AG09309 (cell line): ENCODE results near the gene C2CD3.

ENCODE experiments used
- DNase-seq: peaks from one replicate; pipeline ENCODE4 v3.0.0-alpha.2; 2010; ENCODE audit warnings: low read depth
- H3K4me3 ChIP-seq: 2 replicates; pipeline ENCODE4 v1.5.1; 2011; ENCODE audit warnings: mild to moderate bottlenecking, low read depth, low read length, moderate library complexity; ENCODE audit not compliant: control insufficient read depth
- TF ChIP-seq, protein P1 (sequence below): IDR thresholded peaks from 2 replicates; pipeline ENCODE4 v1.5.1; 2011; ENCODE audit warnings: mild to moderate bottlenecking, low read depth, low read length, inconsistent platforms; ENCODE audit not compliant: insufficient read depth, control insufficient read depth; ENCODE audit errors: missing control alignments

Gene C2CD3

DNA sequence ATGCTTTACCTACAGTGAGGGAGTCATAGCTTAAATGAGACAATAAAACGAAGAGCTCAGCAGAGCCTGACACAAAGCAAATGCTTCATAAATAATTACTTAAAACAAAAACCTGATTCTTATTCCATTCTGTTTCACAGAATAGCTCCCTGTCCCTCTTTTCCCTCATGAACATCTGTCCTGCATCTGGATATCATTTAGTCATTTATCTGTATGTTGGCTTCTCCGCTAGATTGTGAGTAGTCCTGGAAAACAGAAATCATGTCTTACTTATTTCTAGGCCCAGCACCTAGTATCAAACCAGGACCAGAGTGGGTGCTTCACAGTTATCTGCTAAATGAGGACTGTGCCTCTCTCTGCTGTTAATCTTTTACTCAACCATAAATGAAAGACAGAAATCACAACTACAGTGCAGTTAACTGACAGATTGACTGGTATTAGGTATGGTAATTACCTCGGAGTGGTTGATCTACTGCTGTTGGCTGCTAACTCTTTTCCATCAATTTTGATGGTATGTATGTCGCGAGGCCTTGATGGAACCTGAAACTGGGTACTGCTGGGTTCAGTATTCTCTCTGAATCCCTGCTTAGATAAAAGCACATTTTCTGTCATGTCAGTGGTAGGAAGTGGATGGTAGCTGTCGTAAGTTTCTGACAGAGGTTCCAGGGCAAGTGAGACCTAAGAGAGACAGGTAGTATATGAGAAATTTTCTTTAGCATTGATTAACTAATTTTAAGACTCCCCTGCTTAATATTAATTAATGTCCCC, 31.5 kb downstream of the C2CD3 start:
- TF ChIP-seq, protein P1, sequence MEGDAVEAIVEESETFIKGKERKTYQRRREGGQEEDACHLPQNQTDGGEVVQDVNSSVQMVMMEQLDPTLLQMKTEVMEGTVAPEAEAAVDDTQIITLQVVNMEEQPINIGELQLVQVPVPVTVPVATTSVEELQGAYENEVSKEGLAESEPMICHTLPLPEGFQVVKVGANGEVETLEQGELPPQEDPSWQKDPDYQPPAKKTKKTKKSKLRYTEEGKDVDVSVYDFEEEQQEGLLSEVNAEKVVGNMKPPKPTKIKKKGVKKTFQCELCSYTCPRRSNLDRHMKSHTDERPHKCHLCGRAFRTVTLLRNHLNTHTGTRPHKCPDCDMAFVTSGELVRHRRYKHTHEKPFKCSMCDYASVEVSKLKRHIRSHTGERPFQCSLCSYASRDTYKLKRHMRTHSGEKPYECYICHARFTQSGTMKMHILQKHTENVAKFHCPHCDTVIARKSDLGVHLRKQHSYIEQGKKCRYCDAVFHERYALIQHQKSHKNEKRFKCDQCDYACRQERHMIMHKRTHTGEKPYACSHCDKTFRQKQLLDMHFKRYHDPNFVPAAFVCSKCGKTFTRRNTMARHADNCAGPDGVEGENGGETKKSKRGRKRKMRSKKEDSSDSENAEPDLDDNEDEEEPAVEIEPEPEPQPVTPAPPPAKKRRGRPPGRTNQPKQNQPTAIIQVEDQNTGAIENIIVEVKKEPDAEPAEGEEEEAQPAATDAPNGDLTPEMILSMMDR = no peak
- DNase-seq = no peak
- no peak overlapping the region for H3K4me3 ChIP-seq

DNA sequence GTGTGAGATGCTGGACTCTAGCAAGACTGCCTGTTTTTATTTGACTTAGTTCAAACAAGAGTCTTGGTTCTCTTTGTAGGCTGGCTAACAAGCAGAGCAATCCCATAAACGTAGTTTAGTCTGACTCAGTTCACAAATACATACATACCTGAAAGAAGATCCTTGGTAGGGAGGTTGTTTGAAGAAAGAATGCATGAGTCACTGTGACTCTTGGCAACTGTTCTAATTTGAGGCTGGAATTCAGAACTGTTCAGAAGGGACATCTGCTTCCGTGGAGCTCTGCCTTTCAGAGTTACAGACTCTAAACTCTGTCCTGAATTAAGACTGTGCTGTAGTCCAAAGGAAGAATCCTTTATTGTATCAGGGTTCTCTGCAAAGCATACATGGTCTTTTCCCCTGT, 32.2 kb downstream of the C2CD3 start:
- H3K4me3 ChIP-seq = no peak overlapping the region
- DNase-seq = peak; percentile 89
- TF ChIP-seq, protein P1 = no peak

DNA sequence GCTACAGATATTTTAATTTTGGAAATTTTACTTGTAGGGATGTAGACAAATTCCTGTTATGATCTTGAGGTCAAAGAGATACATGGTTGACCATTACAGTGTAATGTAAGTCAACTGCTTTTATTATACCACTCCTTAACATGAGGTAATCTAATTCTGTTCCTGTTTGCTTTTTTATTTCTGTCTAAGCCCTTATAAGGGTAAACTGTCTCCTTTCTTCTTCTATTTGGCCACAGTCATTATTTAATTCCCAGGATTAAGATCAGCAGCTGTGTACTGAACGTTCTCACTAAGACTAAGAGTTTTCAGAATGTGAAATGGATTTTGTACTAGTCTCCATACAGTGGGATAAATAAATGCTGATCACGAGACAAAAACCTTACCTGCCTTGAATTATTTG, 32.8 kb downstream of the C2CD3 start:
- no peak for DNase-seq
- no peak overlapping the region for H3K4me3 ChIP-seq
- TF ChIP-seq, protein P1 = no peak

DNA sequence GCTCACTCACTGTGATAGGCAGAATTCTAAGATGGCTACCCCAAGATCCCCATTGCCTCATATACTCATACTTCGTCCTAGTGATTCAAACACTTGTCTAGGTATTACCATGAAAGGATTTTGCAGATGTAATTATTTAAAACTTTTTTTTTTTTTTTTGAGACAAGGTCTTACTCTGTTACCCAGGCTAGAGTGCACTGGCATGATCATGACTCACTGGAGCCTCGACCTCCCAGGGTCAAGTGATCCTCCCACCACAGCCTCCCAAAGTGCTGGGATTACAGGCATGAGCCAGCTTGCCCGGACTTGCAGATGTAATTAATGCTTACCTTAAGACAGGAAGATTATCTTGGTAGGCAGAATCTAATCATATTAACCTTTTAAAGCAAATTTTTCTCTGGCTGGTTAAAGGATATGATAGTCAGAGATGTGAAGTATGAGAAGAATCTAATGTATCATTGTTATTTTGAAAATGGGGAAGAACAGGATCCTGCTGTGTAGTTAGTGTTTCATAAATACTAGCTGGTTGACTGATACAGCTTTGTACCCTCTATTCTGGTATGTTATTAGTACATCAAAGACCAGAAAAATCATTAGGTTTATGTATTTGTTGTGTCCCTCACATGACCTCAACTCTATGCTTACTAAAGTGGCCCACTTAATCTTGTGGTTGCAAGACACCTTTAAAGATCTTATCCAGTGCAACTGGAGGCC, 35.5 kb downstream of the C2CD3 start:
- H3K4me3 ChIP-seq = no peak overlapping the region
- no peak for DNase-seq
- TF ChIP-seq, protein P1 = no peak

DNA sequence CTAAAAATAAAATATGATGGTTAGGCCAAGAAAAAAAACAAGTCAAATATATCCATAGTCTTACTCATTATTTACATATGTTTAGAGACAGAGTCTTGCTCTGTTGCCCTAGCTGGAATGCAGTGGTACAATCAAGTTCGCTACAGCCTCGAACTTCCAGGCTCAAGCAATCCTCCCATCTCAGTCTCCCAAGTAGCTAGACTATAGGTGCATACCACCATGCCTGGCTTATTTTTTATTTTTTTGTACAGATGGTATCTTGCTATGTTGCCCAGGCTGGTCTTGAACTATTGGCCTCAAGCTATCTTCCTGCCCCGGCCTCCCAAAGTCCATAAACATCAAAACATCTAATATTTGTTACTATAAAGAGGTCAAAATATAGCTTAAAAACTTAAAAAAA, 36.1 kb downstream of the C2CD3 start:
- no peak for DNase-seq
- H3K4me3 ChIP-seq = no peak overlapping the region
- TF ChIP-seq, protein P1 = no peak

DNA sequence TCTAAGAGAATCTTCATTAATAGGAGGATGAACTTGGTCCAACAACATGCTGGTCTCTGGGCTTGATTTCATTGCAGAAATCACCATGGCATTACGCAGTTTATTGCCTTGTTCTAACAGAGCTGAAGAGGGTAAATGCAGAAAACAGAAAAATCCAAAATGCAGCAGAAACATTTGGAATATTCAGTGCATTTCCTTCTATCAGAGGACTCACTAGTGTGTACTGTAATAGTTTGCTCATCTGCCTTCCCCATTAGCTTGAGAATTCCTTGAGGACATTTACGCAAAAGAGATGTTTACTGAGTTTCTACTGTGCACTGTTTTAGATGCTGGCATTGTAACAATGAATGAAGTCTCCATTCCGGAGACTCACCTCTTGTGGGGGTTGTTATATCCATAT, 37.4 kb downstream of the C2CD3 start:
- no peak overlapping the region for H3K4me3 ChIP-seq
- TF ChIP-seq, protein P1 = no peak
- DNase-seq = no peak
